HK-2 (cell line): ENCODE results near the gene KIF16B.
A peak's percentile ranks its signal among the peaks of the same experiment; 100 is the strongest.
"Not testable (repeated sequence)": the region's sequence is repeated elsewhere in the genome, so short reads cannot be mapped to it uniquely, and the experiment has no call there.

Source experiments
- DNase-seq: peaks from one replicate; pipeline ENCODE4 v3.0.0-alpha.2; 2018; ENCODE audit not compliant: unreplicated experiment

Gene KIF16B

DNA sequence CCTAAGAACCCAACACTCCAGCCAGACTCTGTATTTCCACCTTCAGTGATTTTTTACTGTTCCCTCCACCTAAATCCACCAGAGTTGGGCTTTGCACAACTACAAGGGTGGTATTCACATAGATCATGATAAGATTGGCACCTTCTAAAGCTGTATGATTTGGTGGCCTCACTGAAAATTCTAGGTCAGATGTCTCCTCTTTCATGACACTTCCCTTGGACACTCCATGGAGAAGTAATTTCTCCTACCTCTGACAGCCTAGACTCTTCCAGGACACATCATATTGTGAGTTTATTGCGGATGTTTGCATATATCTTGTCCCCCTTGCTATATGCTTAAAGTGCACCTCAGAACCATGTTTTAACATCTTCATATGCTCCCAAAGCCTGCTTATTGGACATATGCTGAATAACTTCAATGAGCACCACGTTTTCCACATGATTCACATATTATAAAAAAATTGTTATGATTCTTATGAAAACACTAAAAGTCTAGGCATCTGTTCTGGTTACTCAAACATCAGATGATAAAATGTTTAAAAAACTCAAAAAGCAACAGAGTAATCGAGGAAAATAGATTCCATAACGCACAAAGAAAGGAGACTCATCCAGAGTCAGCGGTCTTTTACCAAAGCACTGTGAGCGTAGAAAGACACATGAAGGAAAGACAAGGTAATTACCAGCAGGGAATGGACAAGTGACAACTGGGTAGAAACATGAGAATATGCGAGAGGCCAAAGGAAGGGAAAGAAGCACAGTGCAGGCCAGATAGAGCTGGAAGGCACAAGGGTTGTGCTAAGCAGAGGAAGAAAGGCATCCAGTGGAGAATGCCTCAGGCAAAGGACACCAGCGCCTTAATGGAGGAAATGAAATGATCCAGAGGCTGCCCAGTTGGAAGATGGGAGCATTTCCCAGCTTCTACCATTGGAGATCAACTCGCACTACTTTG lies 46.5 kb downstream of the KIF16B start:
- DNase-seq: no peak

DNA sequence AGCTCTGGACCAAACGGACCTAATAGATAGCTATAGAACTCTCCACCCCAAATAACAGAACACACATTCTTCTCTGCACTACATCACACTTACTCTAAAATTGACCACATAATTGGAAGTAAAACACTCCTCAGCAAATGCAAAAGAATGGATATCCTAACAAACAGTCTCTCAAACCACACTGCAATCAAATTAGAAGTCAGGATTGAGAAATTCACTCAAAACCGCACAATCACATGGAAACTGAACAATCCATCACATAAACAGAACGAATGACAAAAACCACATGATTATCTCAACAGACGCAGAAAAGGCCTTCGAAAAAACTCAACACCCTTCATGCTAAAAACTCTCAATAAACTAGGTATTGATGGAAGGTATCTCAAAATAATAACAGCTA lies 50.6 kb downstream of the KIF16B start:
- DNase-seq: not testable (repeated sequence)

DNA sequence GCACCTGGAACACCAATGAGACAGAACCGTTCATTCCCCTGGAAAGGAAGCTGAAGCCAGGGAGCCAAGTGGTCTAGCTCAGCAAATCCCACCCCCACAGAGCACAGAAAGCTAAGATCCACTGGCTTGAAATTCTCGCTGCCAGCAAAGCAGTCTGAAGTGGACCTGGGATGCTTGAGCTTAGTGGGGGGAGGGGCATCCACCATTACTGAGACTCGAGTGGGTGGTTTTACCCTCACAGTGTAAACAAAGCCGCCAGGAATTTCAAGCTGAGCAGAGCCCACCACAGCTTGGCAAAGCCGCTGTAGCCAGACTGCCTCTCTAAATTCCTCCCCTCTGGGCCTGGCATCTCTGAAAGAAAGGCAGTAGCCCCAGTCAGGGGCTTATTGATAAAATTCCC lies 53.1 kb downstream of the KIF16B start:
- no peak for DNase-seq

DNA sequence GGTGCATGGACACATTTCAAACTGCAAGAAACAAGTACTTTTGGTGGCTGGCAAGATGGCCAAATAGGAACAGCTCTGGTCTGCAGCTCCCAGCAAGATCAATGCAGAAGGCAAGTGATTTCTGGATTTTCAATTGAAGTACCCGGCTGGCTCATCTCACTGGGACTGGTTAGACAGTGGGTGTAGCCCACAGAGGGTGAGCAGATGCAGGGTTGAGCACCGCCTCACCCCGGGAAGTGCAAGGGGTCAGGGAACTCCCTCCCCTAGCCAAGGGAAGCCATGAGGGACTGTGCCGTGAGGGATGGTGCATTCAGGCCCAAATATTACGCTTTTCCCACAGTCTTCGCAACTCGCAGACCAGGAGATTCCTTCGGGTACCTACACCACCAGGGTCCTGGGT lies 53.6 kb downstream of the KIF16B start:
- DNase-seq: not testable (repeated sequence)

DNA sequence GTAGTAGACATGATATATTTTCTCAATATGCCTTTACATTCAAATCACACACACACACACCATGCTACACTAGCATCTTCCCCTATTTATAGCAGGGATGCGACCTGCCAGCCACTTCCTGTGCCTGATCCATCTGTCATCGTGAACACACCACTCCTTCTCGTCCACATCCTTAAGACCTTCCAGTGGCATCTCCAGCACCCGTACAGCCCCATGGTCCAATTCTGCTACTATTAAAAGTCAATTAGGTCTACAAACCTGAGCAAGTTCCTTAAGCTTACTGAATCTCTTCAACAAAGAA lies 54.5 kb downstream of the KIF16B start:
- DNase-seq: no peak

DNA sequence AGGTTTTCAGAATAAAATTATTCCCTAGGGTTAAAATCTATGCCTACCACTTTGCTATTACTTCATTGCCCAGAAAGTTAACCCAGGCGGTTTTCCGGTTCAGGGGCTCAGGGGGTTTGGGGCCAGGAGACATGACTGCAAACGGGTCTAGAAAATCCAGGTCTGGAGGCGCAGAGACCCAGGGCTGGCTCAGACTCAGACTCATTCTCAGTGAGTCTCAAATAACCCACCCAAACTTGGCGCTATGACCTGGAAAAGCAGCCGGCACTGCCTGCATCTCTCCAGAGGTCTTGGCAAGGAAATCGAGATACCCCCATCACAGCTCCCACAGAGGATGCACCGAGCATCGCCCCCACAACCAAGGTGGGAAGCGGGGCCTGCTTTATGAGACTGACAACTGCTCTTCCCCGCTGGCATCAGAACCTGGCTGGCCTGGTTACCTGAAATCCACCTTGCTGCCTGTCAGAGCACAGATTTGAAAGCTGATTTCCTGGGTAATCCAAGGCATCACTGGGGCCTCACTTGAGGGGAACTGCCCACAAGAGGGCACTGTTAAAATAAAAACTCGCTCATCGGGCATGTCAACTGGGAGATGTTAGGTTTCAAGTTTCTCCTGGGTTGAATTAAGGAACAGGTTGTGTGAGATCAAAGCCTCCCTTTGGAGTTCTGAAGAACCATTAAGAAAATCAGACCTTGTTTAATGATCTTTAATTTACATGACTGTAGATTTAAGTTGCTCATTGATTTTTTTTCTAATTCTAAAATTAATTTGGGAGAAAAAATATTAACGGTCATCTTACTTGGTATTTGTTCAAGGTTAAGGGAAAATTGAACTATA lies 55.1 kb downstream of the KIF16B start:
- peak; percentile 33 for DNase-seq

DNA sequence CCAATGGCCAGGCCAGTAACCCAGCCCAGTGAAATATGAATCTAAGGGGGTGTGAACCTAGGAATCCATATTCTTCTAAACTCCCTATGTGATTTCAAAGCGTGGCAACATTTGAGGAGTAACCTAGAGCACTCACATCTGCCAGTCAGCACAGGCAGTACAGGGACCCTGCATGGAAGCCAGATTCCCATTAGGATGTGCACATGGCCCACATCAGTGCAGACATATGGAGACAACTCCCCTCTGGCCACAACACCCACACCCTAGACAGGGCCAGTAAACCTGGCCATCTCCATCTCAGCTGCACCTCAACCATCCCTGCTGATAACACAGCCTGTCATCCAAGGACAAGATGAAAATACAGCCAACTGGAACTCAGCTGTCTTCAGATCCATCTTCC lies 56.5 kb downstream of the KIF16B start:
- DNase-seq: no peak

DNA sequence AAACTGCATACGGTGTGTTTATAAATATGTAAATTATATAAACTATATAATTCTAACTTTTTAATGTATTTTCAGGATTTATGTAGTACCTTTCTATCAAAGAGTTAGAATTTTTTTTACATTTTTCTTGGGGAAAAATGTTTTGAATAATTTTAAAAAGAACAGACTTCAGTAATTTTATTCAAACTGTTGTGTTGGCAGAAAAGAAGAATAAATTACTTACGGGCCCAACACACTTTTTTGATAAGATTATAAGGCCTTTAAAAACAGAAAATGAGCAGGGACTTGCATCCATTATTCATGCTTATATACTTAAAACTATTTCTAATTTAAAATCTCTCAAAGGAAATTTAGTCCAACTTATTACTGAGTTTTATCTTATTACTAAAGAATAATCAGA lies 58.2 kb downstream of the KIF16B start:
- no peak for DNase-seq

DNA sequence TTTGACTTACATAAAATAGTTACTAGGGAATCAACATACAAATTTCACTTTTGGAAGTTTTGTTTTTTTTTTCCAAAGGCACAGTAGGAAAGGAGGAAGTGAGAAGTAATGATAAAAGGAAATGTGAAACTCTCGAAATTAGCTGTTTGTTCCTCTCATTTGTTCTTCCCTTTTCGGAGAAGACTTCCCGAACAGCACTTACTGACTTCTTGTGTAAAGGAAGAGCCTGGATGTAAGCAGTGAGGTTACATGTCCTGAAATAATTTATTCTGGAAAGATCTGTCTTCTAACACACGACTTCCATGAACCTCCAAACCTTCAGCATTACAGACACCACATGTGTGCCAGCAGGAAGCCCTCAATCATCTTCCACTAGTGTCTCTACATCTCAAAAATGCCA lies 59.1 kb downstream of the KIF16B start:
- DNase-seq: no peak

DNA sequence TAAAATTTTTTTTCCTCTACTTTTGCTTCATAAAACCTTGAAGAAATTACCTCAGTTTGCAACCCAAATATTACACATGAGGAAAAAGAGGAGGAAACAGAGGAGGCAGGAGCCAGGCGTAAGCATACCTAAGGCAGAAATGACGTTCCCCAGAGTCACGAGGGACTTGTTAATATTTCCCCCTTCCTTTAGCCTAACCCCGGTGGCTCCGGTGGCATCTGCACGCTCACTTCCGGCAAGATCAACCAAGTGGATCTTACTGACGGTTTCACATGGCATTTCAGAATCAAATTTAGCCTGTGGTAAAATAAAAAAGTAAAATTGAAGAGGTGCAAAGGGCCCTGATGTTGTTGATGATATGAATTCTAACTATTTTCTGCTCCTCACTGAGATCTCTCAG lies 67.4 kb downstream of the KIF16B start:
- DNase-seq: no peak

DNA sequence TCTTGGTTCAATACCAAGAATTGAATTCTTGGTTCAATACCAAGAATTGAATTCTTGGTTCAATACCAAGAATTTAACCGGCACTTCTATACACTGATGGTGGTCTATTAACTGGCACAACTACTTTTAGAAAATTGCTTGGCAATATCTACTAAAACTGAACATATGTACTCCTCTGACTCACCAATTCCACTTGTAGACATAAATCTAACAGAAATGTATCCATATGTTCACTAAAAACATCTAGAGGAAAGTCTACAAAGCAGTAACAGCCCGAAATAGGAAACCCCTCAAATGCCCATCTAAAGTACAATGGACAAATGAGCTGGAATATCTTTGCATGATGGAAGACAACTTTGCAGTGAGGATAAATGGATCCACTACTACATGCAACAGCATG lies 71.9 kb downstream of the KIF16B start:
- DNase-seq: no peak

DNA sequence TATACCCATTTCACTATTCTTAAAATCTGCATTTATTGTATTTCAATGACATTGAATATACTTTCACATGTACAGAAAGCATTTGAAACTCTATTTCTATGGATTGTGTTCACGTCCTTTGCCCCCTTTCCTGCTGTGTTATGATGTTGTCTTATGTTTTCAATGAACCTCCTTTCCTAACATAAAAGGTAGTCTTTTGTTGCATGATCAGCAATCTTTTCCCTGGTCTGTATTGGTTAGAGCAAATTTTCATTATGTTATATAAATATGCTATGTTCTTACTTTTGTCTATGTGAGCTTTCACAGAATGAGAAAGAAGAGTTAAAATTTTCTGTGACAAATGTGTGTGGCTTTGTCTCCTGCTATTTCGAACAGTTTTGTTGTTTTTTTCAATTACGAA lies 73.1 kb downstream of the KIF16B start:
- DNase-seq: no peak

DNA sequence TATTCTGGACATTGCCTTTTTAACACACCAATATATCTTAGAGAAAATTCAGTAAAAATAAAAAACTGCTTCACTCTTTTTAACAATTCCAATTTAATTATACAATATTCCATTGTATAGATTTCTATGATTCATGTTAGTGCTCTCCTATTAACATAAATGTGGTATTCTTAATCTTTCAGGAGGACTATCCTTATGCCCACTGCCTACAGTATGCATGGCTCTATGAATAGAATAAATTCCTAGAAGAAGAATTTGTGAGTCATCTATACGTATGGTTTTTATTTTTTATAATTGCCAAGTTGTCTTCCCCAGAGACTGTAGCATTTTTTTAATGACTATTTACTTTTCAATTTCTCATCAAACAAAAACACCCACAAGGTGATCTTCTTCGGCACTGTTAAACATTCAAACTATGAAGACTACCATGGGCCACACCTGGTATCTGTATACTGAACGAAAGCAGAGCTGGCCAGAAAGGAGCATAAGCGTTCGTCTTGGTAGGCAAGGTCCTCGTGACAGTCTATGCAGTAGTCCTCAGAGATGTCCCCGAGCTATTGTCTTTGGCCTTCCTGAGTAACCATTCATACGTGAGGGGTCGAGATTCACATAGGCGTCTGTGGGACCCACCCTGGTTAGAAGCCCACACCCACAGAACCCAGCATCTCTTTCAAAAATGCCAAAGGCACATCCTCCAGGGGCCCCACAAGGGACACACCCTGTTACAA lies 74.6 kb downstream of the KIF16B start:
- no peak for DNase-seq

DNA sequence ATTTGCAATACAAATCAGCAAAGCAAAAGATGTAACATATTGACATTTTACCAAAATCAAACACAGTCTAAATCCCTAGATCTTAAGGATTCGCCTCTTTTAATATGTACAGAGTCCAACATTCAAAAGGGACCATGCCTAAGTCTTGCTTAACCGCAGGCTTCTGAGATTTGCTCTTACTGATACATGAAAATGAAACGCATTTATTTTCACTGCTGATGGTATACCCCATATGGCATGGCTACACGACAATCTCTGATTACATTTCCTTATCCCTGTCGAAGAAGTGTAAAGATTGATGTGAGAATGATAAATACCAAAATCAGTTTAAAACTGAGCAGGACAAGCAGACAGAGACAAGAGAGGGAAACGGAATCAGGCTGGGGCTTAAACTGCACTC lies 75.4 kb downstream of the KIF16B start:
- no peak for DNase-seq

DNA sequence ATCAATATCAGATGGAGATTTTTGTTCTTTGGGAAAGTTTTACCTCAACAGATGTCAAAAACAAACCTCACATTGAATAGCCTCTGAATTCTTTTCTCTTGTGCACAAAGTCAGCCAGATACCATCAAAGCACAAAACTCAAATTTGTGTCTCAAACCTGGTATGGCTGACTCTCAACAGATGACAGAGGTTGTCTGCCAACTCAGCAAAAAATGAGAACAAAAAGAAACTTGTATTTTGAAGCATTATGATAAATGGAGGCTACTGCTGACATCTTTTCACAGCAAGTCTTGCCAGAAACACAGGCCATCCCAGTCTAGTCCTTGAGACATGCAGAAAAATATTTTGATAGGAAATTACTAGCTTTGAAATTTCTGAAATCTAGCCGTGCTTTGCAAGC lies 79.8 kb downstream of the KIF16B start:
- no peak for DNase-seq

DNA sequence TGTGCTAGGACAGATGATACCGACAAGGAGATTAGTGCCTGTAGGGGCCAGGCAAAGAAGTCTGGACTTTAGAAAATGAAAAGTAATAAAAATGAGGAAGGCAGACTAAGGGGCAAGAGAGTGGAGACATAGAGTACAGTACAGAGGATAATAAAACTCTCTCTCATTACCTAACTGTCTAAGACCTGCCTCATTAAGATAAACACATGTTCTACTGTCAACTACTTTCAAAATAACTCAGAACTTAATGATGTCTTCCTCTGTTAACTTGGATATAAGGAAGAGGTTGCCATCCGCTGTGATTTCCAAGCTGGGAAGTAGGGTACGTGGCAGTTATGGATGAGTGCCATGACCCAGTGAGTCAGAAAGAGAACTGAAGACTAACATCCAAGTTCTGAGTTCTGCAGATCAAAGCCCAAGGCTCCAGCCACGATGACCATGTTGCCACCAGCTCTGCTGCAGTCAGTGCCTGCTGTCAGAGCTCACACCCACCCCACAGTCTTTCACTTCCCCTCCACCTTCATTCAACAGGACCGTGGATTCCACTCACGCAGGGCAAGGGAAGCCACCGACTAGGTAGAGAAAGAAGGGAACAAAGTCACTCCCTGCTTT lies 81.8 kb downstream of the KIF16B start:
- no peak for DNase-seq

DNA sequence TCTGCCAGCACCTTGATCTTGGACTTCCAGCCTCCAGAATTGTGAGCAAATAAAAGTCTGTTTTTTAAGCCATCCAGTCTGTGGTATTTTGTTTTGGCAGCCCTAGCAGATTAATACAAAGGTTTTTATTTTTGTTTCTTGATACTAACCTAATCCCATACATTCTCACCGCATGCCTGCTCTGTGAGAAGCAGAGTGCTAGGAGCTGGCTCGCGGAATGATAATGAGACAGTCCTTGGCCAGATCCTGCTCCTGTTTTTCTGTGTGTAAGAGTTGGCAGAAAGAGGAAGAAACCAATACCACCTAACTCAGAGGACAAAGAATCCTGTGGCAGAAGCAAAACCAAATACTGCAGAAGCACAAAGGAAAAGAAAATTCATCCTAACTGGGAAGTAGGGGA lies 82.6 kb downstream of the KIF16B start:
- DNase-seq: no peak

DNA sequence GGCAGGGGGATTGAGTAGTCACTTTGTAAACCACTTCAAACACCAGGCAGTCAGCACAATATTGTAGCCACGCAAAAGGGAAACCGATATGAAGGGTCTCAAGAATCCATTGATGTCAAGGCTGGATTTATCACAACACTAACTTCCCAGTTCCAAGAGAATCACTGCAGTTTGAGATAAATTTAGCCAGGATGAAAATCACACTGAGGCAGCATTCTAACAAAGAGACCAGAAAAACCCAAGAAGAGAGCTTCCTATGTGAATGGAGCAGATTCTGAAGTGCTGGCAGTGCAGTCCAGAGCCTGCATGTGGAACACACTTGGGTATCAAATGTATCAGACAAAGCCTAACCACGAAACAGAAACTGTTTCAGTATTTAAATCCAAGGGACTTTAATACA lies 84.6 kb downstream of the KIF16B start:
- no peak for DNase-seq

DNA sequence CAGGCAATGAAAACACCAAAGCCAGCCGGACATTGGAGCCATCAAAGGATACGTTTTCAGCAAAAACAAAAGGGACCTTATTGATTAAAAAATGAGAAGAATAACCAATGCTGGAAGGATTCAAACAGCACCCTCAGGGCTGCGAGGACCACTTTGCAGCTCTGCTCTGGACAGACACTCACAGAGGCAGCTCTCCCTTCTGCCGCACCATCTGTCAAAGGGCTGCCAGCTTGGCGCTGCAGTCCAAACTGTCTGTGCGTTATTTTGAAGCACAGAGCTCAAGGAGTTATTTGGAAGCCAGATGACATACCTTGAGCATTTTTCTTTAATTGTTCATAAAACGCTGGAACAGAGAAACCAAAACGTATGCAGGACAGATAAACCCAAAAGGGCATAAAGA lies 85.2 kb downstream of the KIF16B start:
- DNase-seq: no peak

DNA sequence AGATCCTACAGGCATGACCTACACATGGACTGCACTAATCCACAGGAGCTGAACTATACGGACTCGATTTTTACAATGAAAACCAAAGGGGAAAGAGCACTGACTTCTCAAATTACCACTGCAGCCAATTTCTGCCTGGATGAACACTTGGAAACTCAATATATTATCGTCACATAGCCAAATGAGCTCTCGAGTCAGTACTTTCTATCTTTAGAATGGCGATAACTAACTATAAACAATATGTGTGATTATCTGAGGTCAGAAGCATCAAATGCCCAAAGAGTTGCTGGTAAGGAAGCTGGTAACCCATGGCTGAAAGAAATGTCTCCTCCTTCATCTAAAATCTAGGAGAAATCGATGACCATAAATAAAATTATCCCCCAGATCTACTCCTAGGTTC lies 86.7 kb downstream of the KIF16B start:
- DNase-seq: no peak

DNA sequence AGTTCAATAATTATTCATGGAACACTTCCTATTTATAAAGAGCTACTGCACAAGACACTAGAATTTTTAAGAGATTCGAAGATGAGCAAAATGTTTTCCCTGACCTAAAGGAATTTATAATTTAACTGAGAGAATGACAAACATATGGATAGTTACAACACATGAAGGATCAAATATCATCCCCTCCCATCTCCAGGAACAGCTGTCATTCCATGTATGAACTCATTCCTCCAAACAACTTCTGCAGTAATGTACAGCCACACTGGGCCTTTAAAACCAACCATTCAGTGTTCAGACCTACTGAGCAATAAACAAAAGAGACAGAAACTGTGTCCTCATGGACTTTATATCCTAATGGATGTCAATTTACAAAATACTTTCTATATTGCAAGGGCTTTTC lies 87.8 kb downstream of the KIF16B start:
- DNase-seq: no peak

DNA sequence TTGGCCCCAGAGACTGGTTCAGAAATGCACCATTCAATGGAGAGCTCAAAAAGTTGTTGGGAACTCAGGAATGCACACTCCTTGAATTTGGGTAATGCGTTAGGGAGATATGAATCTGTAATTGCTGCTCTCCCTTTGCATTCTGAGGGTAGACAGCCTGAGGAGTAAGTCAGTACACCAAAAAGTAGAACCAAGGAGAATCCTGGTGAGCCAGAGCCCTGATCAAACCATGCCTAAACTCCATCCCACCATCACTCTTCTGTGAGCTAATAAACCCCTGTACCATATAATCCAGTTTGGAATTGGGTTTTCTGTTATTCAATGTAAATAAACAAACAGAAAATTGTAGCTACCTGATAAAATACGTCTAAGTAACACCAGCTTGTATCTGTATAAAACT lies 90.2 kb downstream of the KIF16B start:
- DNase-seq: no peak
